LNCAP (cell line): ENCODE results near the gene UCHL5.

Experiments used
- CTCF ChIP-seq: fragments of 450-650 bp; IDR thresholded peaks from 2 replicates; pipeline ENCODE4 v1.5.1; 2017; ENCODE audit warnings: mild to moderate bottlenecking

UCHL5 gene

GRCh38 chr1:193059282-193060114, at the start of gene UCHL5, which contains the start of gene RO60:
Gene UCHL5, minus strand, starts transcription at chr1:193059360. Its CDS starts 100 bp downstream, at chr1:193059260.
Gene RO60, plus strand, starts transcription at chr1:193059612. Its CDS starts 9,443 bp downstream, at chr1:193069055.
- no peak for TF ChIP-seq CTCF

GRCh38 chr1:193108471-193108870, 49.3 kb upstream of the UCHL5 start:
- no peak for TF ChIP-seq CTCF

- no peak for TF ChIP-seq CTCF
Measured at GRCh38 chr1:193105821-193106177, 46.6 kb upstream of the UCHL5 start.

- TF ChIP-seq CTCF = no peak
Measured at GRCh38 chr1:193104907-193105820, 46.0 kb upstream of the UCHL5 start, which contains the start of gene GLRX2. Gene GLRX2, minus strand, starts transcription at chr1:193105414. Its CDS starts 32 bp downstream, at chr1:193105382.

- no peak for TF ChIP-seq CTCF
Measured at GRCh38 chr1:193104502-193104906, 45.3 kb upstream of the UCHL5 start.

GRCh38 chr1:193103759-193104501, 44.8 kb upstream of the UCHL5 start:
- no peak for TF ChIP-seq CTCF

GRCh38 chr1:193102662-193103061, 43.5 kb upstream of the UCHL5 start:
- no peak for TF ChIP-seq CTCF
